Neural cell (in vitro differentiated cells): ENCODE measurements around the gene HSPA12A.

Experiments used
- EP300 ChIP-seq: fragments of 450-650 bp; conservative IDR thresholded peaks from 2 replicates; pipeline ENCODE4 v1.6.1; 2014; ENCODE audit warnings: antibody characterized with exemption, mild to moderate bottlenecking, moderate library complexity; ENCODE audit not compliant: poor library complexity, severe bottlenecking
- EZH2 ChIP-seq: fragments of 200-600, 300-800 bp; shearing (Covaris generic), sonication (generic); IDR thresholded peaks from 2 replicates; pipeline ENCODE4 v1.6.1; 2014; ENCODE audit warnings: antibody characterized with exemption, low read length, borderline replicate concordance, mild to moderate bottlenecking; ENCODE audit not compliant: insufficient read depth, poor library complexity, severe bottlenecking
- POLR2AphosphoS5 ChIP-seq: IDR thresholded peaks from 2 replicates; pipeline ENCODE4 v1.6.1; 2012
- TF ChIP-seq, protein P1 (sequence below): fragments of 450-650 bp; IDR thresholded peaks from 2 replicates; pipeline ENCODE4 v1.5.1; 2014; ENCODE audit warnings: antibody characterized with exemption, mild to moderate bottlenecking, moderate library complexity; ENCODE audit not compliant: poor library complexity, severe bottlenecking

- TF ChIP-seq EZH2 (no peak), POLR2AphosphoS5 (no peak), EP300 (no peak)
- TF ChIP-seq, protein P1, sequence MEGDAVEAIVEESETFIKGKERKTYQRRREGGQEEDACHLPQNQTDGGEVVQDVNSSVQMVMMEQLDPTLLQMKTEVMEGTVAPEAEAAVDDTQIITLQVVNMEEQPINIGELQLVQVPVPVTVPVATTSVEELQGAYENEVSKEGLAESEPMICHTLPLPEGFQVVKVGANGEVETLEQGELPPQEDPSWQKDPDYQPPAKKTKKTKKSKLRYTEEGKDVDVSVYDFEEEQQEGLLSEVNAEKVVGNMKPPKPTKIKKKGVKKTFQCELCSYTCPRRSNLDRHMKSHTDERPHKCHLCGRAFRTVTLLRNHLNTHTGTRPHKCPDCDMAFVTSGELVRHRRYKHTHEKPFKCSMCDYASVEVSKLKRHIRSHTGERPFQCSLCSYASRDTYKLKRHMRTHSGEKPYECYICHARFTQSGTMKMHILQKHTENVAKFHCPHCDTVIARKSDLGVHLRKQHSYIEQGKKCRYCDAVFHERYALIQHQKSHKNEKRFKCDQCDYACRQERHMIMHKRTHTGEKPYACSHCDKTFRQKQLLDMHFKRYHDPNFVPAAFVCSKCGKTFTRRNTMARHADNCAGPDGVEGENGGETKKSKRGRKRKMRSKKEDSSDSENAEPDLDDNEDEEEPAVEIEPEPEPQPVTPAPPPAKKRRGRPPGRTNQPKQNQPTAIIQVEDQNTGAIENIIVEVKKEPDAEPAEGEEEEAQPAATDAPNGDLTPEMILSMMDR = no peak
These were observed 40.2 kb downstream of the HSPA12A start for GRCh38 chr10:116702165-116702564.
